HG02571 (cell line): ENCODE measurements around the gene KCTD12.

ENCODE experiments used
- ATAC-seq: cut with Tn5 transposase; IDR thresholded peaks from one replicate; pipeline ENCODE4 v1.9.1; 2021; ENCODE audit warnings: mild to moderate bottlenecking, moderate library complexity; ENCODE audit not compliant: unreplicated experiment

KCTD12 gene

GRCh38 chr13:76860706-76861105 is 25.5 kb downstream of the KCTD12 start:
- no peak for ATAC-seq

- ATAC-seq, result no peak
Observed at GRCh38 chr13:76854894-76855293, 31.3 kb downstream of the KCTD12 start.

GRCh38 chr13:76853921-76854608 is 32.1 kb downstream of the KCTD12 start:
- ATAC-seq, result no peak

- ATAC-seq, result no peak
Observed at GRCh38 chr13:76853481-76853880, 32.7 kb downstream of the KCTD12 start.

GRCh38 chr13:76852986-76853385 is 33.2 kb downstream of the KCTD12 start:
- ATAC-seq, result no peak

- no peak for ATAC-seq
Observed at GRCh38 chr13:76851961-76852360, 34.2 kb downstream of the KCTD12 start.

GRCh38 chr13:76849493-76849892 is 36.7 kb downstream of the KCTD12 start:
- no peak for ATAC-seq

- ATAC-seq, result no peak
Observed at GRCh38 chr13:76848596-76848995, 37.6 kb downstream of the KCTD12 start.

GRCh38 chr13:76846363-76846762 is 39.8 kb downstream of the KCTD12 start:
- ATAC-seq, result no peak

GRCh38 chr13:76845865-76846264 is 40.3 kb downstream of the KCTD12 start:
- no peak for ATAC-seq

- no peak for ATAC-seq
Observed at GRCh38 chr13:76845367-76845766, 40.8 kb downstream of the KCTD12 start.

- ATAC-seq, result no peak
Observed at GRCh38 chr13:76837801-76838200, 48.4 kb downstream of the KCTD12 start.

GRCh38 chr13:76836311-76836710 is 49.9 kb downstream of the KCTD12 start:
- ATAC-seq, result no peak

- ATAC-seq, result no peak
Observed at GRCh38 chr13:76833441-76833954, 52.7 kb downstream of the KCTD12 start.

GRCh38 chr13:76832258-76832988 is 53.8 kb downstream of the KCTD12 start:
- ATAC-seq, result no peak

- ATAC-seq, result no peak
Observed at GRCh38 chr13:76830805-76831204, 55.4 kb downstream of the KCTD12 start.
